Psoas muscle (tissue), 8 donors: ENCODE measurements around the gene CDH1. TPM values are rescaled to one million over a fixed set of nuclear protein-coding genes. Genes with fewer than 3 reads are reported as not detected.
"Not testable (repeated sequence)": the region's sequence is repeated elsewhere in the genome, so short reads cannot be mapped to it uniquely, and the experiment has no call there.

ENCODE experiments used
- ATAC-seq, 4 donors: fragments of 200-7000 bp; cut with Tn5 transposase; one replicate each; pipeline ENCODE4 v1.9.1; 2020; ENCODE audit warnings: moderate library complexity in 3 of 4, mild to moderate bottlenecking in 2 of 4
- DNase-seq, 2 donors: peaks; one replicate each; pipeline ENCODE4 v3.0.0-alpha.2; 2020
- H3K27ac ChIP-seq: fragments of 200-600 bp; one replicate; pipeline ENCODE4 v1.8.0; 2022
- H3K27me3 ChIP-seq, 3 donors: fragments of 200-600 bp in 1 of 3; one replicate each; pipeline versions ENCODE4 v1.6.1 to v1.8.0; 2013 to 2022; ENCODE audit warnings: low read length in 2 of 3, mild to moderate bottlenecking in 2 of 3, moderate library complexity in 1 of 3; ENCODE audit not compliant: insufficient read depth in 3 of 3
- H3K36me3 ChIP-seq, 2 donors: fragments of 200-600 bp in 1 of 2; one replicate each; pipeline versions ENCODE4 v1.6.1 to v1.8.0; 2013 to 2022; ENCODE audit warnings: low read depth in 1 of 2, mild to moderate bottlenecking in 1 of 2, moderate library complexity in 1 of 2; ENCODE audit not compliant: insufficient read depth in 1 of 2
- H3K4me1 ChIP-seq: fragments of 200-600 bp; one replicate; pipeline ENCODE4 v1.8.0; 2022
- H3K4me3 ChIP-seq: fragments of 200-600 bp; one replicate; pipeline ENCODE4 v1.8.0; 2022; ENCODE audit warnings: mild to moderate bottlenecking
- H3K9me3 ChIP-seq: fragments of 200-600 bp; one replicate; pipeline ENCODE4 v1.8.0; 2022
- CTCF ChIP-seq: fragments of 200-600 bp; IDR thresholded peaks from one replicate; pipeline ENCODE4 v1.8.0; 2022; ENCODE audit warnings: antibody characterized with exemption
- WGBS, 3 donors: extraction: QIAGEN DNeasy Blood & Tissue Kit; methylation state at CpG; one replicate each; pipeline versions ENCODE4 v1.1.6 to v1.1.7; 2013; 5-methylcytosine and 5-hydroxymethylcytosine counted together
- intact Hi-C, 2 donors: fragments of 100-400 bp; cut with DNase I; formaldehyde crosslinking; loops; one replicate each; pipeline versions ENCODE4 v1.11.0 to v1.14.2; 2022
- polyA plus RNA-seq, 3 donors: library from polyadenylated mRNA; stranded (reverse); fragments of 200-250 nt; gene quantifications; one replicate each; pipeline ENCODE4 v1.2.3, GENCODE V29; 2013
- total RNA-seq, 4 donors: library from RNA; stranded (reverse); fragmentation: NEBNext Ultra II Directional in 2 of 4; extraction: Animal tissue kit (Norgen Biotek cat#: 25700) in 2 of 4; gene quantifications; one replicate each; pipeline versions ENCODE4 v1.2.1 to v1.2.4, GENCODE V29; 2021 to 2023
- donor health status: healthy with polysubstance abuse.
- donor health status: DM: no; HTN: no; CAD: no; lungs with moderate emphysema.
- donor health status: Bipolar disorder and iron deficiency.
- donor health status: healthy.
- donor health status: DM: yes; HTN: yes; CAD: no.
- donor health status: DM: no; HTN: no; CAD: no.
- donor health status: DM: no; HTN: no; CAD: no.
- donor health status: DM: yes; HTN: yes; CAD: no.

Gene CDH1
- total and polyA plus RNA-seq, 7 donors: 0.04 to 0.63 (median 0.09) TPM; not detected in 2

- no peaks in the 10 kb centered on the region for H3K9me3 ChIP-seq
- peaks cover 0 to 11% (median 5%) of the 10 kb centered on the region in 3 donors for H3K27me3 ChIP-seq
- intact Hi-C loops: no loop called here
- no peak for TF ChIP-seq CTCF
- H3K4me1 ChIP-seq: no peaks in the 10 kb centered on the region
- H3K27ac ChIP-seq: no peak overlapping the region
- no peak for DNase-seq
- ATAC-seq: no peak
- H3K4me3 ChIP-seq: no peak overlapping the region
- WGBS, 3 donors: 68 to 72% (median 72%) methylated on average over 5 of the region's 5 CpGs
- H3K36me3 ChIP-seq: no peaks in the 10 kb centered on the region
Measured at GRCh38 chr16:68715471-68715870, 21.6 kb upstream of the CDH1 start.

- WGBS, 3 donors: 78 to 97% (median 93%) methylated on average over 4 of the region's 4 CpGs
- H3K27ac ChIP-seq, intact Hi-C loops, H3K9me3 ChIP-seq, H3K4me1 ChIP-seq, ATAC-seq, DNase-seq, H3K4me3 ChIP-seq, H3K36me3 ChIP-seq: not testable (repeated sequence)
- H3K27me3 ChIP-seq: peaks cover 0 to 11% (median 3%) of the 10 kb centered on the region in 3 donors
Measured at GRCh38 chr16:68716516-68716915, 20.6 kb upstream of the CDH1 start.

GRCh38 chr16:68717684-68718083, 19.4 kb upstream of the CDH1 start:
- Histone ChIP-seq H3K27ac (no peak overlapping the region), H3K27me3 (peaks cover 0 to 11% (median 3%) of the 10 kb centered on the region in 3 donors), H3K36me3 (no peaks in the 10 kb centered on the region), H3K9me3 (no peaks in the 10 kb centered on the region), H3K4me3 (no peak overlapping the region), H3K4me1 (no peaks in the 10 kb centered on the region)
- ATAC-seq: no peak
- DNase-seq: no peak
- intact Hi-C loops: no loop called here
- WGBS, 3 donors: 95 to 99% (median 97%) methylated on average over 4 of the region's 4 CpGs
- TF ChIP-seq CTCF: no peak

- Histone ChIP-seq H3K4me1 (no peaks in the 10 kb centered on the region), H3K9me3 (no peaks in the 10 kb centered on the region), H3K27me3 (peaks cover 0 to 6% (median 0%) of the 10 kb centered on the region in 3 donors), H3K36me3 (no peaks in the 10 kb centered on the region), H3K4me3 (no peak overlapping the region), H3K27ac (no peak overlapping the region)
- 89 to 93% (median 91%) methylated on average over 9 of the region's 9 CpGs for WGBS, 3 donors
- intact Hi-C loops: no loop called here
- no peak for ATAC-seq
- DNase-seq: no peak
- TF ChIP-seq CTCF: no peak
Measured at GRCh38 chr16:68718590-68718989, 18.5 kb upstream of the CDH1 start.

GRCh38 chr16:68719993-68720489, 17.1 kb upstream of the CDH1 start:
- DNase-seq (no peak), ATAC-seq (no peak)
- H3K4me3 ChIP-seq: no peak overlapping the region
- WGBS, 3 donors: 64 to 71% (median 69%) methylated on average over 2 of the region's 2 CpGs
- no peaks in the 10 kb centered on the region for H3K9me3 ChIP-seq
- H3K27ac ChIP-seq: no peak overlapping the region
- TF ChIP-seq CTCF: no peak
- H3K36me3 ChIP-seq: no peaks in the 10 kb centered on the region
- no peaks in the 10 kb centered on the region for H3K4me1 ChIP-seq
- intact Hi-C loops: no loop called here
- no peaks in the 10 kb centered on the region for H3K27me3 ChIP-seq
